PC-3 (cell line): Measurements from ENCODE around the gene XG. TPM values are rescaled to one million over a fixed set of nuclear protein-coding genes. Genes with fewer than 3 reads are reported as not detected.

Experiments used
- ATAC-seq: fragments of 200-7000 bp; cut with Tn5 transposase; 2 replicates; pipeline ENCODE4 v1.9.1; 2020; ENCODE audit warnings: mild to moderate bottlenecking, moderate library complexity
- BruUV-seq: library from RNA; stranded (reverse); fragments of 400-500 nt; replicated peaks from 2 replicates; lab custom pipeline; 2021; lab: Mats Ljungman, UMichigan
- CTCF ChIA-PET: fragments of 300-600 bp; sonication (Branson Sonifier 250); formaldehyde crosslinking; loops from one replicate; lab custom pipeline; 2022; ENCODE audit warnings: antibody characterized with exemption; lab: Charles Lee
- POLR2A ChIA-PET: fragments of 300-600 bp; sonication (Branson Sonifier 250); formaldehyde crosslinking; loops from one replicate; lab custom pipeline; 2022; ENCODE audit warnings: antibody characterized with exemption; ENCODE audit not compliant: unreplicated experiment; lab: Charles Lee
- DNase-seq: peaks from one replicate; pipeline ENCODE4 v3.0.0-alpha.2; 2015
- H2AFZ ChIP-seq: fragments of 300-600 bp; sonication (generic); 2 replicates; pipeline ENCODE4 v1.6.0; 2016; ENCODE audit warnings: antibody characterized with exemption, low read length
- H3F3A ChIP-seq: fragments of 300-600 bp; sonication (generic); one replicate; pipeline ENCODE4 v1.6.0; 2017; ENCODE audit warnings: antibody characterized with exemption, low read length, control low read depth, mild to moderate bottlenecking; ENCODE audit not compliant: unreplicated experiment
- H3K27ac ChIP-seq: fragments of 300-600 bp; sonication (generic); 2 replicates; pipeline ENCODE4 v1.5.1; 2016; ENCODE audit warnings: mild to moderate bottlenecking, low read length
- H3K27me3 ChIP-seq: fragments of 300-600 bp; sonication (generic); 2 replicates; pipeline ENCODE4 v1.6.1; 2016; ENCODE audit warnings: low read length, mixed read lengths
- H3K36me3 ChIP-seq: fragments of 300-600 bp; sonication (generic); 2 replicates; pipeline ENCODE4 v1.6.1; 2016; ENCODE audit warnings: low read depth, mixed run types, low read length, mixed read lengths
- H3K4me1 ChIP-seq: fragments of 300-600 bp; sonication (generic); 2 replicates; pipeline ENCODE4 v1.5.1; 2016; ENCODE audit warnings: low read length; ENCODE audit not compliant: insufficient read depth
- H3K4me2 ChIP-seq: fragments of 300-600 bp; sonication (generic); 2 replicates; pipeline ENCODE4 v1.6.0; 2016; ENCODE audit warnings: low read length
- H3K4me3 ChIP-seq: fragments of 300-600 bp; sonication (generic); 2 replicates; pipeline ENCODE4 v1.5.1; 2016; ENCODE audit warnings: mild to moderate bottlenecking, low read length, mixed read lengths
- H3K79me2 ChIP-seq: fragments of 300-600 bp; sonication (generic); 2 replicates; pipeline ENCODE4 v1.6.1; 2017; ENCODE audit warnings: low read length, mixed read lengths
- H3K9ac ChIP-seq: fragments of 300-600 bp; sonication (generic); 2 replicates; pipeline ENCODE4 v1.6.0; 2016; ENCODE audit warnings: mild to moderate bottlenecking, low read length
- H3K9me2 ChIP-seq: fragments of 300-600 bp; sonication (generic); replicated peaks from 2 replicates; pipeline ENCODE4 v1.6.1; 2016; ENCODE audit warnings: mixed run types, low read length, mixed read lengths
- H3K9me3 ChIP-seq: fragments of 300-600 bp; sonication (generic); 2 replicates; pipeline ENCODE4 v1.6.1; 2016; ENCODE audit warnings: low read length, mixed read lengths
- H4K20me1 ChIP-seq: fragments of 300-600 bp; sonication (generic); 2 replicates; pipeline ENCODE4 v1.6.1; 2016; ENCODE audit warnings: low read length, mixed read lengths
- CTCF ChIP-seq: fragments of 300-600 bp; sonication (generic); conservative IDR thresholded peaks from 2 replicates; pipeline ENCODE4 v1.5.1; 2017; ENCODE audit warnings: antibody characterized with exemption, low read depth, mild to moderate bottlenecking, low read length
- EZH2 ChIP-seq: fragments of 300-600 bp; sonication (generic); IDR thresholded peaks from one replicate; pipeline ENCODE4 v1.6.1; 2017; ENCODE audit warnings: antibody characterized with exemption, mild to moderate bottlenecking, low read length; ENCODE audit not compliant: unreplicated experiment
- EZH2phosphoT487 ChIP-seq: fragments of 300-600 bp; sonication (generic); IDR thresholded peaks from 2 replicates; pipeline ENCODE4 v1.6.1; 2018; ENCODE audit warnings: mild to moderate bottlenecking, antibody characterized with exemption, low read length, borderline replicate concordance
- intact Hi-C: fragments of 100-400 bp; cut with micrococcal nuclease; formaldehyde crosslinking; loops from 2 replicates; pipeline ENCODE4 v1.9.0; 2023
- total RNA-seq: library from RNA; depleted of rRNA; stranded (reverse); fragments of >200 nt; gene quantifications from 2 replicates; pipeline ENCODE4 v1.2.3, GENCODE V29; 2014

Gene XG
- total RNA-seq, 1 experiment from 2014 or later: not detected

GRCh38 chrX:2840961-2841360 lies 89.1 kb downstream of the XG start:
- no peak overlapping the region for H3K27ac ChIP-seq
- no peaks in the 10 kb centered on the region for H4K20me1 ChIP-seq
- intact Hi-C loops: no loop called here
- H3K9ac ChIP-seq: no peak overlapping the region
- H3K4me2 ChIP-seq: no peak overlapping the region
- no peak overlapping the region for H2AFZ ChIP-seq
- no peaks in the 10 kb centered on the region for H3K27me3 ChIP-seq
- no peaks in the 10 kb centered on the region for H3K36me3 ChIP-seq
- H3K9me3 ChIP-seq: no peaks in the 10 kb centered on the region
- DNase-seq: no peak
- no peak for ATAC-seq
- TF ChIP-seq EZH2: no peak
- no TSS peak for BruUV-seq
- no peaks in the 10 kb centered on the region for H3K4me1 ChIP-seq
- H3K9me2 ChIP-seq: no peaks in the 10 kb centered on the region
- ChIA-PET POLR2A (no interaction called here), CTCF (no interaction called here)
- no peaks in the 10 kb centered on the region for H3F3A ChIP-seq
- H3K79me2 ChIP-seq: no peaks in the 10 kb centered on the region
- no peak overlapping the region for H3K4me3 ChIP-seq

GRCh38 chrX:2841537-2841936 lies 89.7 kb downstream of the XG start:
- Histone ChIP-seq H3F3A (no peaks in the 10 kb centered on the region), H3K9ac (no peak overlapping the region), H3K27me3 (no peaks in the 10 kb centered on the region), H3K4me3 (no peak overlapping the region), H3K79me2 (no peaks in the 10 kb centered on the region), H4K20me1 (no peaks in the 10 kb centered on the region), H3K36me3 (no peaks in the 10 kb centered on the region), H3K4me2 (no peak overlapping the region), H3K4me1 (no peaks in the 10 kb centered on the region), H2AFZ (no peak overlapping the region), H3K9me3 (no peaks in the 10 kb centered on the region), H3K27ac (no peak overlapping the region), H3K9me2 (no peaks in the 10 kb centered on the region)
- DNase-seq: no peak
- ChIA-PET POLR2A (no interaction called here), CTCF (no interaction called here)
- TF ChIP-seq CTCF (no peak), EZH2 (no peak), EZH2phosphoT487 (no peak)
- ATAC-seq: no peak
- no TSS peak for BruUV-seq
- intact Hi-C loops: no loop called here

- Histone ChIP-seq H3K4me3 (no peak overlapping the region), H3K9me2 (no peaks in the 10 kb centered on the region), H3K27ac (no peak overlapping the region), H3K9ac (no peak overlapping the region), H3K27me3 (no peaks in the 10 kb centered on the region), H3K9me3 (no peaks in the 10 kb centered on the region), H3K79me2 (no peaks in the 10 kb centered on the region), H3K4me2 (no peak overlapping the region), H3K4me1 (no peaks in the 10 kb centered on the region), H2AFZ (no peak overlapping the region), H3F3A (no peaks in the 10 kb centered on the region), H4K20me1 (no peaks in the 10 kb centered on the region), H3K36me3 (no peaks in the 10 kb centered on the region)
- CTCF ChIA-PET: no interaction called here
- TF ChIP-seq EZH2: no peak
- no peak for TF ChIP-seq CTCF
- no peak for TF ChIP-seq EZH2phosphoT487
- ATAC-seq (no peak), DNase-seq (peak; percentile 21)
- POLR2A ChIA-PET: no interaction called here
- BruUV-seq: no TSS peak
- intact Hi-C loops: no loop called here
These were observed 95.2 kb downstream of the XG start for GRCh38 chrX:2846992-2847391.
